Activated CD4-positive, alpha-beta T cell treated with anti-CD3 and anti-CD28 coated beads for 36 hours (primary cell): ENCODE results near the gene TSHR. TPM values are rescaled to one million over a fixed set of nuclear protein-coding genes. Genes with fewer than 3 reads are reported as not detected.
A peak's percentile ranks its signal among the peaks of the same experiment; 100 is the strongest.

Source experiments
- ATAC-seq: fragments of 200-7000 bp; cut with Tn5 transposase; one replicate; pipeline ENCODE4 v1.10.0; 2021; ENCODE audit warnings: mild to moderate bottlenecking, moderate library complexity
- CTCF ChIA-PET: fragments of 350-600 bp; sonication (Branson Sonifier 250); formaldehyde crosslinking; loops from one replicate; lab custom pipeline; 2021; ENCODE audit warnings: antibody characterized with exemption; lab: Charles Lee
- POLR2A ChIA-PET: fragments of 350-600 bp; sonication (Branson Sonifier 250); formaldehyde crosslinking; loops from one replicate; lab custom pipeline; 2021; ENCODE audit warnings: antibody characterized with exemption, inconsistent platforms; lab: Charles Lee
- DNase-seq: peaks from one replicate; pipeline ENCODE4 v3.0.0-alpha.2; 2020
- H3K27ac Mint-ChIP-seq: one replicate; pipeline ENCODE4 v1.8.0; 2021; ENCODE audit warnings: mixed read lengths
- H3K27me3 Mint-ChIP-seq: one replicate; pipeline ENCODE4 v1.8.0; 2021; ENCODE audit warnings: mixed read lengths
- H3K36me3 Mint-ChIP-seq: one replicate; pipeline ENCODE4 v1.8.0; 2021; ENCODE audit warnings: low read depth, mixed read lengths
- H3K4me1 Mint-ChIP-seq: one replicate; pipeline ENCODE4 v1.8.0; 2021; ENCODE audit warnings: mixed read lengths
- H3K4me3 Mint-ChIP-seq: one replicate; pipeline ENCODE4 v1.8.0; 2021; ENCODE audit warnings: mild to moderate bottlenecking, moderate library complexity, mixed read lengths
- H3K9me3 Mint-ChIP-seq: one replicate; pipeline ENCODE4 v1.8.0; 2021; ENCODE audit warnings: low read depth, mixed read lengths
- intact Hi-C, 2 experiments: fragments of 100-400 bp; cut with DNase I in 1 of 2; cut with micrococcal nuclease in 1 of 2; formaldehyde crosslinking; loops; one replicate each; pipeline versions ENCODE4 v1.14.2 to v1.15.1; 2022 to 2024; cut with DNase I, micrococcal nuclease
- total RNA-seq, 2 experiments: library from RNA; stranded (reverse); gene quantifications; one replicate each; pipeline ENCODE4 v1.2.3, GENCODE V29; 2021

Gene TSHR
- total RNA-seq, 2 experiments from 2014 or later, result not detected

GRCh38 chr14:80930836-80931389 lies 24.5 kb upstream of the TSHR start:
- peak overlapping the region; percentile 85 for H3K27ac Mint-ChIP-seq
- intact Hi-C loops, result loop anchor here (1.0 to 2.0 kb wide), 5 partner anchors 10 to 344 kb away; partner anchors contain the start of genes CEP128 (in 2 of the 2) and GTF2A1 (in 1 of the 2)
- POLR2A ChIA-PET, result interaction anchor here (0.7 to 1.8 kb wide), 4 partner anchors 9 to 57 kb away, joined by 3 to 12 read pairs (median 4); partner anchors contain the start of gene CEP128
- DNase-seq, result peak; percentile 73
- peaks cover 33% of the 10 kb centered on the region for H3K4me1 Mint-ChIP-seq
- H3K36me3 Mint-ChIP-seq, result peaks cover 28% of the 10 kb centered on the region
- H3K9me3 Mint-ChIP-seq, result peaks cover 4% of the 10 kb centered on the region
- CTCF ChIA-PET, result interaction anchor here (0.8 to 2.6 kb wide), 5 partner anchors 10 to 56 kb away, joined by 3 to 12 read pairs (median 4); no protein-coding TSS in a partner anchor
- H3K4me3 Mint-ChIP-seq, result peak overlapping the region; percentile 50
- peak; percentile 99 for ATAC-seq
- no peaks in the 10 kb centered on the region for H3K27me3 Mint-ChIP-seq

- Mint-ChIP-seq H3K4me3 (no peak overlapping the region), H3K4me1 (peaks cover 36% of the 10 kb centered on the region), H3K27ac (no peak overlapping the region), H3K36me3 (peaks cover 25% of the 10 kb centered on the region), H3K27me3 (no peaks in the 10 kb centered on the region), H3K9me3 (peaks cover 4% of the 10 kb centered on the region)
- DNase-seq (no peak), ATAC-seq (no peak)
- POLR2A ChIA-PET, result no interaction called here
- intact Hi-C loops, result no loop called here
- CTCF ChIA-PET, result interaction anchor here (0.9 to 1.0 kb wide), 2 partner anchors 90 to 230 kb away, joined by 3 read pairs; no protein-coding TSS in a partner anchor
These were observed 22.1 kb upstream of the TSHR start for GRCh38 chr14:80933282-80933681.

- POLR2A ChIA-PET, result no interaction called here
- no peaks in the 10 kb centered on the region for H3K27me3 Mint-ChIP-seq
- peaks cover 4% of the 10 kb centered on the region for H3K9me3 Mint-ChIP-seq
These were observed 21.7 kb upstream of the TSHR start for GRCh38 chr14:80933686-80934085.

GRCh38 chr14:80940146-80940545 lies 15.3 kb upstream of the TSHR start:
- peak; percentile 37 for DNase-seq
- peak; percentile 49 for ATAC-seq
- POLR2A ChIA-PET, result interaction anchor here (0.7 to 1.0 kb wide), 3 partner anchors 9 to 281 kb away, joined by 3 to 9 read pairs (median 4); partner anchors contain the start of gene GTF2A1
- no peak overlapping the region for H3K27ac Mint-ChIP-seq
- peaks cover 26% of the 10 kb centered on the region for H3K4me1 Mint-ChIP-seq
- intact Hi-C loops, result loop anchor here (2.0 to 10.0 kb wide), 5 partner anchors 277 to 595 kb away; partner anchors contain the start of gene SEL1L (in 2 of the 2)
- CTCF ChIA-PET, result interaction anchor here (0.9 to 1.1 kb wide), 3 partner anchors 9 to 48 kb away, joined by 3 to 4 read pairs (median 3); no protein-coding TSS in a partner anchor
- H3K4me3 Mint-ChIP-seq, result peak overlapping the region; percentile 52
- no peaks in the 10 kb centered on the region for H3K27me3 Mint-ChIP-seq
- no peaks in the 10 kb centered on the region for H3K9me3 Mint-ChIP-seq
- H3K36me3 Mint-ChIP-seq, result no peaks in the 10 kb centered on the region

More at GRCh38 chr14:80933686-80934085, 21.7 kb upstream of the TSHR start:
- H3K36me3 Mint-ChIP-seq, result peaks cover 24% of the 10 kb centered on the region
- DNase-seq (no peak), ATAC-seq (no peak)
- no peak overlapping the region for H3K27ac Mint-ChIP-seq
- H3K4me1 Mint-ChIP-seq, result peaks cover 36% of the 10 kb centered on the region
- CTCF ChIA-PET, result interaction anchor here (0.6 to 1.7 kb wide), 4 partner anchors 54 to 347 kb away, joined by 3 to 7 read pairs (median 3); no protein-coding TSS in a partner anchor
- intact Hi-C loops, result no loop called here
- H3K4me3 Mint-ChIP-seq, result no peak overlapping the region

GRCh38 chr14:80941241-80942185 lies 13.9 kb upstream of the TSHR start, which contains the start of gene CEP128:
Gene CEP128 (minus strand): TSS chr14:80941738.
- H3K36me3 Mint-ChIP-seq, result no peaks in the 10 kb centered on the region

GRCh38 chr14:80942191-80942600 lies 13.2 kb upstream of the TSHR start:
- Mint-ChIP-seq H3K36me3 (no peaks in the 10 kb centered on the region), H3K9me3 (peaks cover 1% of the 10 kb centered on the region), H3K27me3 (no peaks in the 10 kb centered on the region), H3K4me1 (peaks cover 40% of the 10 kb centered on the region), H3K4me3 (peak overlapping the region; percentile 90), H3K27ac (peak overlapping the region; percentile 96)
- intact Hi-C loops, result loop anchor here (1.0 to 10.0 kb wide), 7 partner anchors 17 to 593 kb away; partner anchors contain the start of gene SEL1L (in 1 of the 2)
- ChIA-PET CTCF (interaction anchor here (0.6 to 2.5 kb wide), 9 partner anchors 11 to 221 kb away, joined by 3 to 13 read pairs (median 3); partner anchors contain the start of gene TSHR), POLR2A (interaction anchor here (0.7 to 2.0 kb wide), 4 partner anchors 11 to 279 kb away, joined by 3 to 12 read pairs (median 4); partner anchors contain the start of gene GTF2A1)
- DNase-seq (peak; percentile 30), ATAC-seq (peak; percentile 61)

More at GRCh38 chr14:80941241-80942185, 13.9 kb upstream of the TSHR start, which contains the start of gene CEP128:
- DNase-seq (peak; percentile 93), ATAC-seq (peak; percentile 85)
- Mint-ChIP-seq H3K27ac (peak within 1 kb of the TSS; percentile 96), H3K27me3 (no peaks in the 10 kb centered on the region), H3K4me3 (peak within 1 kb of the TSS; percentile 90), H3K9me3 (peaks cover 1% of the 10 kb centered on the region), H3K4me1 (peaks cover 33% of the 10 kb centered on the region)
- CTCF ChIA-PET, result interaction anchor here (0.7 to 2.5 kb wide), 10 partner anchors 10 to 495 kb away, joined by 3 to 13 read pairs (median 3); partner anchors contain the start of gene TSHR
- intact Hi-C loops, result loop anchor here (1.0 to 10.0 kb wide), 11 partner anchors 10 to 593 kb away; partner anchors contain the start of gene SEL1L (in 2 of the 2)
- POLR2A ChIA-PET, result interaction anchor here (0.6 to 2.0 kb wide), 5 partner anchors 11 to 280 kb away, joined by 3 to 12 read pairs (median 4); partner anchors contain the start of gene GTF2A1

- intact Hi-C loops, result loop anchor here (5.0 to 10.0 kb wide), 4 partner anchors 272 to 590 kb away; partner anchors contain the start of gene SEL1L (in 1 of the 2)
- Mint-ChIP-seq H3K9me3 (peaks cover 1% of the 10 kb centered on the region), H3K27me3 (no peaks in the 10 kb centered on the region), H3K4me3 (no peak overlapping the region), H3K27ac (no peak overlapping the region), H3K4me1 (peaks cover 41% of the 10 kb centered on the region), H3K36me3 (no peaks in the 10 kb centered on the region)
- ATAC-seq (no peak), DNase-seq (no peak)
- ChIA-PET CTCF (no interaction called here), POLR2A (no interaction called here)
These were observed 10.4 kb upstream of the TSHR start for GRCh38 chr14:80944861-80945617.

- no peaks in the 10 kb centered on the region for H3K36me3 Mint-ChIP-seq
- H3K4me1 Mint-ChIP-seq, result peaks cover 38% of the 10 kb centered on the region
- ATAC-seq (peak; percentile 24), DNase-seq (no peak)
- peaks cover 1% of the 10 kb centered on the region for H3K9me3 Mint-ChIP-seq
- CTCF ChIA-PET, result interaction anchor here (0.9 to 1.2 kb wide), 2 partner anchors 10 to 15 kb away, joined by 3 read pairs; no protein-coding TSS in a partner anchor
- no peaks in the 10 kb centered on the region for H3K27me3 Mint-ChIP-seq
- H3K27ac Mint-ChIP-seq, result peak overlapping the region; percentile 88
- H3K4me3 Mint-ChIP-seq, result no peak overlapping the region
- intact Hi-C loops, result loop anchor here (2.0 to 10.0 kb wide), 4 partner anchors 15 to 589 kb away; partner anchors contain the start of genes SEL1L (in 1 of the 2) and STON2 (in 1 of the 2)
- POLR2A ChIA-PET, result no interaction called here
These were observed 9.2 kb upstream of the TSHR start for GRCh38 chr14:80946187-80946586.

GRCh38 chr14:80946797-80947196 lies 8.6 kb upstream of the TSHR start:
- H3K4me3 Mint-ChIP-seq, result no peak overlapping the region
- DNase-seq, result peak; percentile 17
- peaks cover 1% of the 10 kb centered on the region for H3K9me3 Mint-ChIP-seq
- H3K27me3 Mint-ChIP-seq, result no peaks in the 10 kb centered on the region
- intact Hi-C loops, result loop anchor here (2.0 to 10.0 kb wide), 4 partner anchors 16 to 588 kb away; partner anchors contain the start of genes SEL1L (in 1 of the 2) and STON2 (in 1 of the 2)
- POLR2A ChIA-PET, result no interaction called here
- CTCF ChIA-PET, result interaction anchor here (0.9 to 1.2 kb wide), 2 partner anchors 9 to 16 kb away, joined by 3 read pairs; no protein-coding TSS in a partner anchor
- H3K4me1 Mint-ChIP-seq, result peaks cover 38% of the 10 kb centered on the region
- peak overlapping the region; percentile 88 for H3K27ac Mint-ChIP-seq
- peak; percentile 60 for ATAC-seq
- H3K36me3 Mint-ChIP-seq, result no peaks in the 10 kb centered on the region
